GM21390 (cell line): ENCODE results near the gene HLA-C.
"Not testable (repeated sequence)": the region's sequence is repeated elsewhere in the genome, so short reads cannot be mapped to it uniquely, and the experiment has no call there.

Experiments used
- ATAC-seq: cut with Tn5 transposase; IDR thresholded peaks from one replicate; pipeline ENCODE4 v1.9.1; 2021; ENCODE audit not compliant: unreplicated experiment

HLA-C gene

GRCh38 chr6:31271641-31272357 is at the start of gene HLA-C:
TSS of gene HLA-C (minus strand) at chr6:31272092. CDS start at chr6:31272071, 21 bp downstream.
- peak; percentile 76 for ATAC-seq

- no peak for ATAC-seq
These were observed 49.3 kb upstream of the HLA-C start for GRCh38 chr6:31321005-31321707.

- ATAC-seq: no peak
These were observed 45.1 kb upstream of the HLA-C start for GRCh38 chr6:31317036-31317435.

- no peak for ATAC-seq
These were observed 37.7 kb upstream of the HLA-C start for GRCh38 chr6:31309641-31310040.

- ATAC-seq: no peak
These were observed 36.9 kb upstream of the HLA-C start for GRCh38 chr6:31308845-31309175.

GRCh38 chr6:31308050-31308844 is 36.4 kb upstream of the HLA-C start:
- no peak for ATAC-seq

GRCh38 chr6:31307669-31308049 is 35.8 kb upstream of the HLA-C start:
- ATAC-seq: no peak

- ATAC-seq: no peak
These were observed 33.9 kb upstream of the HLA-C start for GRCh38 chr6:31305703-31306219.

GRCh38 chr6:31304683-31305082 is 32.8 kb upstream of the HLA-C start:
- no peak for ATAC-seq

GRCh38 chr6:31300797-31301196 is 28.9 kb upstream of the HLA-C start:
- ATAC-seq: no peak

- no peak for ATAC-seq
These were observed 28.1 kb upstream of the HLA-C start for GRCh38 chr6:31299947-31300346.

- ATAC-seq: no peak
These were observed 27.6 kb upstream of the HLA-C start for GRCh38 chr6:31299511-31299910.

- no peak for ATAC-seq
These were observed 22.2 kb upstream of the HLA-C start for GRCh38 chr6:31294056-31294455.

- no peak for ATAC-seq
These were observed 21.5 kb upstream of the HLA-C start for GRCh38 chr6:31293343-31293742.

GRCh38 chr6:31289788-31290187 is 17.9 kb upstream of the HLA-C start:
- no peak for ATAC-seq

- ATAC-seq: no peak
These were observed 15.7 kb upstream of the HLA-C start for GRCh38 chr6:31287619-31288018.

GRCh38 chr6:31285982-31286381 is 14.1 kb upstream of the HLA-C start:
- ATAC-seq: no peak

- ATAC-seq: no peak
These were observed 13.6 kb upstream of the HLA-C start for GRCh38 chr6:31285486-31285885.

GRCh38 chr6:31279647-31280046 is 7.8 kb upstream of the HLA-C start:
- ATAC-seq: not testable (repeated sequence)

GRCh38 chr6:31272836-31273626 is 1.1 kb upstream of the HLA-C start:
- ATAC-seq: no peak

GRCh38 chr6:31272436-31272835 is 544 bp upstream of the HLA-C start:
- ATAC-seq: no peak
